ENCODE results near the gene DPP6.

Gene DPP6

DNA sequence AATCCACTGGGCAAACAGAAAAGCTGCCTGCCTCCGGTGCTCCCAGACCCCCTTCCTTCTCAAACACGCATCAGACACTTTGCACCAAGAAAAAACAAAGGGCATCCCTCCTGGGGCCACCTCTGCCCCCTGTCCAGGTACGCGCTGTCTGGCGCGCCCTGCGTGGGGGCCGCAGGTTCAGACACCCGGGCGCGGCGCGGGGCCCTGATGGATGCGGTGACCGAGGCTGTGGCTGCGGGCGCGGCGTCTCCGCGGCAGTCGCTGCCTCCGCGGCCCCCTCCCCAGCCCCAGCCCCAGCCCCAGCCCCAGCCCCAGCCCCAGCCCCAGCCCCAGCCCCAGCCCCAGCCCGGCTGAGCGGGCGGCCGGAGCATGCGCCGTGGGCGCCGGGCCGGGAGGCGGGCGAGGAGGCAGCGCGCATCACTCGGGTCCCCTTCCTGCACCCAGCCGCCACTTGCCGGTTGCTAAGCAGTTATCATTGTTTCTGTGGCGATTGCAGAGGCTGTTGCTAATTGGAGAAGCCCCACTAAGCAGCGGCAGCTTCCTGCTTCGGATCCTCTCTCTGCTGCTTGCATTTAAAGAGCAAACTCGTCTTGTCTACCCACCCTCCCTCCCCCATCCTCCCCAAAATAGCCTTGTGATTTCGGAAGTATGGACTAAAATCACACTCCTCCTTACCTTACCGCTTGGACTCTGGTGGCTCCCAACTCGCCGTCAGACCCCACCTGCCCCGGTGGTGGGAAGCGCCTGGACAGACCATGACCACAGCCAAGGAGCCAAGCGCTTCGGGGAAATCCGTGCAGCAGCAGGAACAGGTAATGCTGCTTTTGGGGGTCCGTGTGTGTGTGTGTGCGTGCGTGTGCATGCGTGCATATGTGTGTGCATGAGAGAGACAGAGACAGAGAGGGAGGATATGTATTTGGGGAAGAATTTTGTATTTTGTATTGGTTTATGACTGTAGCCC is 252.8 kb downstream of the DPP6 start:
- H3K27me3 ChIP-seq (ENCODE audit: control insufficient read depth, insufficient read depth, low read length): peaks cover 18% of the 10 kb centered on the region
- no peaks in the 10 kb centered on the region for H3K9me3 ChIP-seq (ENCODE audit: control insufficient read depth, insufficient read depth, low read length)
- no peak overlapping the region for H3K27ac ChIP-seq (ENCODE audit: low read depth, low read length)
- peak overlapping the region; percentile 57 for H3K4me3 ChIP-seq (ENCODE audit: low read depth, low read length)
- H3K9ac ChIP-seq (ENCODE audit: low read depth, low read length): no peak overlapping the region
- no peaks in the 10 kb centered on the region for H3K36me3 ChIP-seq (ENCODE audit: control insufficient read depth, insufficient read depth, low read length)
- H3K4me1 ChIP-seq (ENCODE audit: control insufficient read depth, insufficient read depth, low read length): peaks cover 35% of the 10 kb centered on the region

DNA sequence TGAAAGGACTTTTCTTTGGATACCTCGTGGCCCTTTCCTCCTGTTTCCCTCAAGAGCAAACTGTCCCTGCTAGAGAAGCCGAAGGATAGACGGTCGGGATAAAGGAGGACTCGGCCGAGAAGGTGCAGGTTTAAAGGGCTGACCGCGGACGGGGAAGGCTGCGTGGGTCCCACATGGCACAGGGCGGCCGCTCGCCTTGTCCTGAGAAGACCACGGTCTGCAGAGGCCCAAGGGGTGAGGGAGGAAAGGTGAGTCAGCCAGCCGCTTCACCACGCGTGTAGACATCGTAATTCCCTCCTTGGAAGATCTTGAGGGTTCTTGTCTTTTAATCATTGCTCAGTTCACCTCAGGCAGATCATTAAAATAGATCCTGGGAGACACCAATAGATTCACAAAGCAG is 253.8 kb downstream of the DPP6 start:
- Histone ChIP-seq H3K4me3 (ENCODE audit: low read depth, low read length) (0 out of 2 replicates have a peak overlapping the region, but pooled peaks have one; percentile 56), H3K9me3 (ENCODE audit: control insufficient read depth, insufficient read depth, low read length) (no peaks in the 10 kb centered on the region), H3K9ac (ENCODE audit: low read depth, low read length) (no peak overlapping the region), H3K36me3 (ENCODE audit: control insufficient read depth, insufficient read depth, low read length) (no peaks in the 10 kb centered on the region), H3K27me3 (ENCODE audit: control insufficient read depth, insufficient read depth, low read length) (peaks cover 18% of the 10 kb centered on the region), H3K4me1 (ENCODE audit: control insufficient read depth, insufficient read depth, low read length) (peaks cover 35% of the 10 kb centered on the region), H3K27ac (ENCODE audit: low read depth, low read length) (no peak overlapping the region)

DNA sequence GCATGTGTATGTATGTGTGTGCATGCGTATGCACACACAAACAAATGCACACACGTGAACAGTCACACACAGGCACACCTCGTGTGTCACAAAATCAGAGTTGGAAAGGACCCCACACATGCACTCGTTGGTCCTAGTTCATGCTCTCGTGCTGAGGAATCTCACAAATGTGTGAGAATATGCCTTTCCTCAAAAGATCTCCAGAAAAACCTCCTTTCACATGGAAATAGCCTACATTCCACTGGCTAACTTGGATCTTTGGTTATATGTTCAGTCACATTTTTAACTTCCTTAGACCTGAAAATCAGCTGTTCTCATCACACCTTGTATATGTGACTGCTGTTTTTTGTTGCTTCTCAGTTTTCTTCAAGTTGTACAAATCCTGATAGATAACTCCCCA is 256.7 kb downstream of the DPP6 start:
- Histone ChIP-seq H3K4me3 (ENCODE audit: low read depth, low read length) (no peak overlapping the region), H3K27me3 (ENCODE audit: control insufficient read depth, insufficient read depth, low read length) (peaks cover 18% of the 10 kb centered on the region), H3K9me3 (ENCODE audit: control insufficient read depth, insufficient read depth, low read length) (no peaks in the 10 kb centered on the region), H3K27ac (ENCODE audit: low read depth, low read length) (no peak overlapping the region), H3K9ac (ENCODE audit: low read depth, low read length) (no peak overlapping the region), H3K4me1 (ENCODE audit: control insufficient read depth, insufficient read depth, low read length) (peaks cover 35% of the 10 kb centered on the region), H3K36me3 (ENCODE audit: control insufficient read depth, insufficient read depth, low read length) (no peaks in the 10 kb centered on the region)

DNA sequence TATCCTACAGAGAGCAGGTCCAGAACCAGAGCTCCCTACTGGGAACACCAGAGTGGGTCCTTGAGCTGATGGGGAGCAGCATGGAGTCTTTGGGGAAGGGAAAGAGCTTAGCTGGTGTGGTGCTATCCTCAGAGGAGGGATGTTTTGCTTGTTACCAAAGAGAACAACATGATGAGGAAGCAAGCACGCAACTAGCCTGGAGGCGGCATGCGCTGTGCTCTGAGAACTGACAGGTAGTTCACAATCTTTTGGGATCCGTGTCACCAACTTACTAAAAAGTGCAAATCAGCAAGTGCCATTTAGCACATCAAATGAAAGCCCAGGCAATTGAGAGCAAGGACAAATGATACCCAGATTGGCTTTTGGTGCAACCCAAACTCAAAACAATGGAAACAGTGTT is 257.9 kb downstream of the DPP6 start:
- no peak overlapping the region for H3K4me3 ChIP-seq (ENCODE audit: low read depth, low read length)
- no peak overlapping the region for H3K9ac ChIP-seq (ENCODE audit: low read depth, low read length)
- no peaks in the 10 kb centered on the region for H3K36me3 ChIP-seq (ENCODE audit: control insufficient read depth, insufficient read depth, low read length)
- peaks cover 30% of the 10 kb centered on the region for H3K4me1 ChIP-seq (ENCODE audit: control insufficient read depth, insufficient read depth, low read length)
- H3K9me3 ChIP-seq (ENCODE audit: control insufficient read depth, insufficient read depth, low read length): no peaks in the 10 kb centered on the region
- peaks cover 13% of the 10 kb centered on the region for H3K27me3 ChIP-seq (ENCODE audit: control insufficient read depth, insufficient read depth, low read length)
- H3K27ac ChIP-seq (ENCODE audit: low read depth, low read length): no peak overlapping the region

DNA sequence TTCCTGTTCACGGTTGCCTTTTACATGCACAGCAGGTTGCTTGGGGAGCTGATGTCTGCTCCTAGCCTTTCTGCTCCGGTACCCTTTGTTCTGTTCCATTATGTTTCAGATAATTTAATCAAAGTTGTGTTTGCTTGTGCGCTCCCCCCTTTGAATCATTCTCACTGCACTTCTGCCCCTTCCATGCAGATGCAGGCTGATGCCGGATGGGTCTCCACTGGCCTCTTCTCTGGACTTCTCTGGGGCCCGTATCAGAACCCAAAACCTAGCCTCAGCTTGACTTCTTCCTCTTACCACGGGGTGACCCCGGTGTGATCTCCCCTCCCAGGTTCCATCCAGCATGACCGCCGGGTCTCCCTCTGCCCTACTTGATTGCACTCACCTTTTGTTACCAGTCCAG is 272.0 kb downstream of the DPP6 start:
- H3K27ac ChIP-seq (ENCODE audit: low read depth, low read length): no peak overlapping the region
- H3K9me3 ChIP-seq (ENCODE audit: control insufficient read depth, insufficient read depth, low read length): no peaks in the 10 kb centered on the region
- H3K9ac ChIP-seq (ENCODE audit: low read depth, low read length): no peak overlapping the region
- H3K4me3 ChIP-seq (ENCODE audit: low read depth, low read length): no peak overlapping the region
- no peaks in the 10 kb centered on the region for H3K27me3 ChIP-seq (ENCODE audit: control insufficient read depth, insufficient read depth, low read length)
- H3K36me3 ChIP-seq (ENCODE audit: control insufficient read depth, insufficient read depth, low read length): no peaks in the 10 kb centered on the region
- H3K4me1 ChIP-seq (ENCODE audit: control insufficient read depth, insufficient read depth, low read length): peaks cover 9% of the 10 kb centered on the region

DNA sequence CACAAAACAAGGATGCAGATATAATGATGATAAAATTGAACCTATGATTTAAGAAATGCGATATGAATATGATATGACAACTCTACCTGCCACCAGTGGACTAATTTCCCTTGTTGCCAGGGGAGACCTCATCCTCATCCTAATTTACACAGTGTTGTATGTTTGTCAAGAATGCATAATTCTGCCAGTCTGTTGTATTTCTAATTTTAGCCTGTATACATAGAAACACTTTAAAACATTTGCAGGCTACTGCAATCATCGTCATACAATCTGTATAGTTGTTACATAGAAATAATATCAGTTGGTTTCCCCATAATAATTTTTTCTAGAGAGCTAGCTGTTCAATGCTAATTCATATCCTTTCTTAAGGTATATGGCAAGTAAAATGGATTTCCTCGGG is 274.2 kb downstream of the DPP6 start:
- no peak overlapping the region for H3K9ac ChIP-seq (ENCODE audit: low read depth, low read length)
- no peaks in the 10 kb centered on the region for H3K27me3 ChIP-seq (ENCODE audit: control insufficient read depth, insufficient read depth, low read length)
- H3K4me3 ChIP-seq (ENCODE audit: low read depth, low read length): no peak overlapping the region
- peaks cover 9% of the 10 kb centered on the region for H3K4me1 ChIP-seq (ENCODE audit: control insufficient read depth, insufficient read depth, low read length)
- H3K27ac ChIP-seq (ENCODE audit: low read depth, low read length): no peak overlapping the region
- H3K9me3 ChIP-seq (ENCODE audit: control insufficient read depth, insufficient read depth, low read length): no peaks in the 10 kb centered on the region
- no peaks in the 10 kb centered on the region for H3K36me3 ChIP-seq (ENCODE audit: control insufficient read depth, insufficient read depth, low read length)

DNA sequence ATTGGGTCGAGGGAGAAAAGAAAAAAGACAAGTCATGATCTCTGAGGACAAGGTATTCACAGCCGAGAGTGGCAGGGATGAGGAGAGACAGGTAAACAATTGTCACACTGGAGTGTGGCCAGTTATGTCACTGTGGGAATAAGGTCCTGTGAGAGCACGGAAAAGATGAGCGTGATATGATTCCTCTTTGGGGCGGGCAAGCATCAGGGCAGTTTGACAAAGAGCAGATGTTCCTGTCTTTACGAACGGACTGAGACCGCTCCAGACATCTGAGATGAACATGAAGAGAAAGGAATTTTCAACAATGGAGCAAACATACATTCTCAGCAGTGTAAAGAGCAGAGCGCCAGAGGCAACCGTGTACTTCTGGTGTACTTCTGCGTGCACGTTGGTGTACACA is 278.1 kb downstream of the DPP6 start:
- Histone ChIP-seq H3K4me1 (ENCODE audit: control insufficient read depth, insufficient read depth, low read length) (no peaks in the 10 kb centered on the region), H3K27ac (ENCODE audit: low read depth, low read length) (no peak overlapping the region), H3K4me3 (ENCODE audit: low read depth, low read length) (no peak overlapping the region), H3K36me3 (ENCODE audit: control insufficient read depth, insufficient read depth, low read length) (no peaks in the 10 kb centered on the region), H3K9ac (ENCODE audit: low read depth, low read length) (no peak overlapping the region), H3K9me3 (ENCODE audit: control insufficient read depth, insufficient read depth, low read length) (no peaks in the 10 kb centered on the region), H3K27me3 (ENCODE audit: control insufficient read depth, insufficient read depth, low read length) (no peaks in the 10 kb centered on the region)

DNA sequence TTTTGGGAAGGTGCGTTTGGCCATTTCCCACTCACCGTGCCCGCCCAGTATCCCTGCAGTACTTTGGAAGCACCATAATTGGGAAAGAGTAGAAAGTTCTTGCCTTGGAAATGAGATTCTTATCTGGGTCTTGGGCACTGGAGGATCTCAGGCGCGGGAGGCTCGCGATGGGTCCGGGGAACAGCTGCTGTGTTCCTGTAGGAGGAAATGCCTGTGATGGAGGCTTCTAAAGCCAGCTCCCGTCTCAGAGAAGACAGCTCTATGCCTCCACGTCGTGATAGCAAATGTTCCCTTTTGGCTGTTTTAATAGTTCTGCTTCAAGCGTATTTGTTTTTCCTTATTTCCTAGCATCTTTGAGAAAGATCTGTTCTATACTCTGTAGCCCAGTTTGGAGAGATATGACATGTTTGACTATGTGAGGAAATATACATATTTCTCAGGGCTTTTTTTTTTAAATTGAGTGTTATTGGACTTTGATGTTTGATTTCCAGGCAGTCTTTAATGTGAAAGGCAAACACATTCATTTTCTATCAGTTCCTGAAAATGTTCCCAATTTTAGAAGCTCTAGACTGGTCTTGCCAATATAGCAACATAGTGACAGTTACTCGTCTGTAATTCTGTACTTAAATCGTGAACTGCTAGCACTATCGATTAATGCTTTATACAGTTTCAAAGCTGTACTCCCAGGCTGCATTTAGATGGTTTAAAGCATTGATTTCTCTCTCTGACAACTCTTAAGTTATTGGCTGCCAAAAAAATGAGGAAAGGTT is 280.8 kb downstream of the DPP6 start:
- Histone ChIP-seq H3K9me3 (ENCODE audit: control insufficient read depth, insufficient read depth, low read length) (no peaks in the 10 kb centered on the region), H3K4me1 (ENCODE audit: control insufficient read depth, insufficient read depth, low read length) (peaks cover 3% of the 10 kb centered on the region), H3K27ac (ENCODE audit: low read depth, low read length) (no peak overlapping the region), H3K4me3 (ENCODE audit: low read depth, low read length) (no peak overlapping the region), H3K36me3 (ENCODE audit: control insufficient read depth, insufficient read depth, low read length) (no peaks in the 10 kb centered on the region), H3K27me3 (ENCODE audit: control insufficient read depth, insufficient read depth, low read length) (no peaks in the 10 kb centered on the region), H3K9ac (ENCODE audit: low read depth, low read length) (no peak overlapping the region)

DNA sequence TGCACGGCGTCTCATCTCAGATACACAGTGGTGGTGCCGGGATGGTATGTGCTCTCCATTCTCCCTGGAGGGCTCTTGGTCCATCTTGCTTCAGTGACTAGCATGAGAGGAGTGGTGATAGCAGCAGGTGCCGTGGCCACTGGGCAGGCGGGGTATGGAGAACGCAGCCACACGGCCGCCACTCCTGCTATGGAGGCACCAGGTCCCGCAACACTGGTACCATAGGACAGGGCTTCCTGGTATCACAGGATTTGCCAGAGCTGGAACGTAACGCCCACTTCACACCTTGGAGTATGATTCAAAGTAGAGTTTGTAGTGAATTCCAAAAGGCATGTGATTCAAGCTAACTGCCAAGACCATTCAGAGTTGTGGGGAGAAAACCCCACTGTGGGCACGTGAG is 284.1 kb downstream of the DPP6 start:
- Histone ChIP-seq H3K27me3 (ENCODE audit: control insufficient read depth, insufficient read depth, low read length) (no peaks in the 10 kb centered on the region), H3K4me3 (ENCODE audit: low read depth, low read length) (no peak overlapping the region), H3K36me3 (ENCODE audit: control insufficient read depth, insufficient read depth, low read length) (no peaks in the 10 kb centered on the region), H3K4me1 (ENCODE audit: control insufficient read depth, insufficient read depth, low read length) (peaks cover 17% of the 10 kb centered on the region), H3K9me3 (ENCODE audit: control insufficient read depth, insufficient read depth, low read length) (no peaks in the 10 kb centered on the region), H3K27ac (ENCODE audit: low read depth, low read length) (no peak overlapping the region), H3K9ac (ENCODE audit: low read depth, low read length) (no peak overlapping the region)

DNA sequence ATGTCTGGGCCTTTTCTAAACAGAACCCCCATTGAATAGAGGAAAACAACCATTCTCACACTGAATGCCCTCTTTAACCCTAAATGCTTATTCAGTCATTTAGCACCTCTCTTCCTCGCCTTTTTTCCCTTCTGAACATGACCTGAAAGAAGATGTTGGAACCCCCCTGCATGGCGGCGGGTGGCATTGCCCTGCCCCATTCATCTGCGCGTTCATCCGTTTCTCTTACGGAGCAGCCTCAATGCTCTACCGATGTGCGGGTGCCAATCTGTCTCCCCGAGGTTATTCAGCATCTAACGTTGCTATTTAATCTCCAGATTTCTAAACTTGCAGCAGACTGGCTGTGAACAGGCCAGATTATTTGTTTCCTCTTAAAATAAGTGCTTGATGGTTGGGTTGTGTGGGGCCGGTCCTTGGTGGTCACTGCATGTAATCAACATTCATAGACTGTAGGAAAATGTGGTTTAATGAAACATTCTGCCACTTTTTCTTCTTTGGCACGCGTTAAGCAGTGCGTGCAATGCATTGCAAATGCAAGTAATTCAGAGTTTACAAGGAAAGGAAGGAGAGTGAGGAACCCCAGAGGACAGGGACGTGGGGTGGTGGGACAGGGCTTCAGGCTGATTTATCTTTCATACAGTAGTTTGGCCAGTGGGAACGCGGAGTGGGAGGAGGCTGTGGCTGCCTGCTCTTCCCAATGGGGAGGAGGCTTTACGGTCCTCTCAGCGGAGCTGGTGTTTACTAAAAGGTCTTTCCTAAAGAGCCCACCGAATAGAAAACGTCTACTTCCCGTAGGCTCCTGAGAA is 286.7 kb downstream of the DPP6 start:
- no peaks in the 10 kb centered on the region for H3K9me3 ChIP-seq (ENCODE audit: control insufficient read depth, insufficient read depth, low read length)
- H3K4me3 ChIP-seq (ENCODE audit: low read depth, low read length): no peak overlapping the region
- no peak overlapping the region for H3K27ac ChIP-seq (ENCODE audit: low read depth, low read length)
- H3K27me3 ChIP-seq (ENCODE audit: control insufficient read depth, insufficient read depth, low read length): no peaks in the 10 kb centered on the region
- H3K36me3 ChIP-seq (ENCODE audit: control insufficient read depth, insufficient read depth, low read length): no peaks in the 10 kb centered on the region
- no peak overlapping the region for H3K9ac ChIP-seq (ENCODE audit: low read depth, low read length)
- peaks cover 17% of the 10 kb centered on the region for H3K4me1 ChIP-seq (ENCODE audit: control insufficient read depth, insufficient read depth, low read length)
